SK-N-SH (cell line): ENCODE results near the gene TOX4.

Experiments
- EP300 ChIP-seq, 2 experiments: IDR thresholded peaks; 2 replicates each; pipeline versions ENCODE4 v1.4.0 to v1.6.1; 2012; ENCODE audit warnings: borderline replicate concordance in 1 of 2, low read depth in 1 of 2, low read length in 1 of 2
- EZH2phosphoT487 ChIP-seq: fragments of 200-600 bp; sonication (generic); IDR thresholded peaks from 2 replicates; pipeline ENCODE4 v1.6.1; 2017; ENCODE audit warnings: low read depth, mixed run types, mild to moderate bottlenecking, antibody characterized with exemption, moderate library complexity, borderline replicate concordance
- MXI1 ChIP-seq: IDR thresholded peaks from 2 replicates; pipeline ENCODE4 v1.6.1; 2012; ENCODE audit warnings: mild to moderate bottlenecking, low read depth, low read length, improper control_type of control experiment
- POLR2AphosphoS5 ChIP-seq: IDR thresholded peaks from 2 replicates; pipeline ENCODE4 v1.6.1; 2012; ENCODE audit warnings: low read depth, low read length
- RAD21 ChIP-seq: IDR thresholded peaks from 2 replicates; pipeline ENCODE4 v1.6.1; 2012; ENCODE audit warnings: mild to moderate bottlenecking, low read length
- TAF1 ChIP-seq: IDR thresholded peaks from 2 replicates; pipeline ENCODE4 v1.6.1; 2012; ENCODE audit warnings: low read depth, mild to moderate bottlenecking, low read length, moderate library complexity, borderline replicate concordance
- TF ChIP-seq, protein P1 (sequence below): fragments of 200-600 bp; sonication (generic); IDR thresholded peaks from 2 replicates; pipeline ENCODE4 v1.6.1; 2017; ENCODE audit warnings: antibody characterized with exemption, mild to moderate bottlenecking, moderate library complexity

DNA sequence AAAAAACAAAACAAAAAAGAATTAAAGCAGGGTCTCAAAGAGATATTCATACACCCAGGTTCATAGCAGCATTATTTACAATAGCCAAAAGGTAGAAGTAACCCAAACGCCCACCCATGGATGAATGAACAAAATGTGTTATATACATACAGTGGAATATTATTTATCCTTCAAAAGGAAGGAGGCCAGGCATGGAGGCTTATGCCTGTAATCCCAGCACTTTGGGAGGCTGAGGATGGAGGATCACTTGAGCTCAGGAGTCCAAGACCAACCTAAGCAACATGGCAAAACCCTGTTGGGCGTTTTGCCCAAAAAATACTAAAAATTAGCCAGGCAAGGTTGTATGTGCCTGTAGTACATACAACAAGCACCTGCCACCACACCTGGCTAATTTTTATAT lies 29.6 kb downstream of the TOX4 start:
- TF ChIP-seq, protein P1, sequence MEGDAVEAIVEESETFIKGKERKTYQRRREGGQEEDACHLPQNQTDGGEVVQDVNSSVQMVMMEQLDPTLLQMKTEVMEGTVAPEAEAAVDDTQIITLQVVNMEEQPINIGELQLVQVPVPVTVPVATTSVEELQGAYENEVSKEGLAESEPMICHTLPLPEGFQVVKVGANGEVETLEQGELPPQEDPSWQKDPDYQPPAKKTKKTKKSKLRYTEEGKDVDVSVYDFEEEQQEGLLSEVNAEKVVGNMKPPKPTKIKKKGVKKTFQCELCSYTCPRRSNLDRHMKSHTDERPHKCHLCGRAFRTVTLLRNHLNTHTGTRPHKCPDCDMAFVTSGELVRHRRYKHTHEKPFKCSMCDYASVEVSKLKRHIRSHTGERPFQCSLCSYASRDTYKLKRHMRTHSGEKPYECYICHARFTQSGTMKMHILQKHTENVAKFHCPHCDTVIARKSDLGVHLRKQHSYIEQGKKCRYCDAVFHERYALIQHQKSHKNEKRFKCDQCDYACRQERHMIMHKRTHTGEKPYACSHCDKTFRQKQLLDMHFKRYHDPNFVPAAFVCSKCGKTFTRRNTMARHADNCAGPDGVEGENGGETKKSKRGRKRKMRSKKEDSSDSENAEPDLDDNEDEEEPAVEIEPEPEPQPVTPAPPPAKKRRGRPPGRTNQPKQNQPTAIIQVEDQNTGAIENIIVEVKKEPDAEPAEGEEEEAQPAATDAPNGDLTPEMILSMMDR = no peak
- no peak for TF ChIP-seq EZH2phosphoT487
- no peak for TF ChIP-seq EP300 (IDR thresholded peaks at IDR 0.05; ENCODE audit: borderline replicate concordance in 1 of 2, low read depth in 1 of 2, low read length in 1 of 2)
- TF ChIP-seq TAF1 = no peak
- TF ChIP-seq POLR2AphosphoS5 = no peak
- TF ChIP-seq RAD21 = no peak
- TF ChIP-seq MXI1 = no peak
